Measurements from ENCODE around the gene COL8A2.
A peak's percentile ranks its signal among the peaks of the same experiment; 100 is the strongest.

The COL8A2 gene

DNA sequence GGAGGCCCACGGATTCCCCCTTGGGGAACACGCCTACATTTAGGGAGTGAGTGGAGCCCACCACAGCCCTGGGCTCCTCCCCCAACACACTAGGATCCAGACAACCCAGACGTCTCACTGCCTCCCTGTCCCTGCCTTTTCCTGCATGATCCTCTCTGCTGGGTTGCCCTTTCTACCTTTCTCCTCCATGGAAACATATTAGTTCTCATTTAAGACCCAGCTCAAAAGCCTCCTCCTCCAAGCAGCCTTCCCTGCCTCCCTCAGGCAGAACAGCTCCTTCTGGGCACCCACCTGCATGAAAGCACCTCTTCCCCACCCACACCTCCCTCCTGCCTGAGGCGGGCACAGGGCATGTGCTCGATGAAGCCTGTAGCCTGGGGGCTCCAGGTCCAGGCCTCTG is 10.7 kb downstream of the COL8A2 start:
- DNase-seq (ENCODE audit: low read depth in 2 of 2), result no peak

DNA sequence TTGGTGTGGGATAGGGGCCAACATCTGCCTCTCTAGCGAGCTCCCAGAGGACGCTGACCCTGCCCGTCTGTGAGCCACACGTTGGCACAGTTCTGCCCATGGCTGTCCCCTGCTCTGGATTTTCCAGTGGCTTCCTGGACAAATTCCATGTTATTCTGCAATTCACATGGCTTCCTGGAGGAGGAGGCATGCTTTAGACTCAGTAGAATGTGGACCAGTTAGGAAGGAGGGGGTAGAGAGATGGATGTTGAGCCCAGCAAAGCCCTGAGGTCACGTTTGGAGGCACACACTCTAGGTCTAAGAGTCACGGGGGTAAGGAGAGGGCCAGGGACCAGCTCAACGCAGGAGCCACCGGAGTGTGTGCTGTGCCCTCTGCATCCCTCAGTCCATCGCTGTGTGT is 12.2 kb downstream of the COL8A2 start:
- DNase-seq (ENCODE audit: low read depth in 2 of 2), result no peak

DNA sequence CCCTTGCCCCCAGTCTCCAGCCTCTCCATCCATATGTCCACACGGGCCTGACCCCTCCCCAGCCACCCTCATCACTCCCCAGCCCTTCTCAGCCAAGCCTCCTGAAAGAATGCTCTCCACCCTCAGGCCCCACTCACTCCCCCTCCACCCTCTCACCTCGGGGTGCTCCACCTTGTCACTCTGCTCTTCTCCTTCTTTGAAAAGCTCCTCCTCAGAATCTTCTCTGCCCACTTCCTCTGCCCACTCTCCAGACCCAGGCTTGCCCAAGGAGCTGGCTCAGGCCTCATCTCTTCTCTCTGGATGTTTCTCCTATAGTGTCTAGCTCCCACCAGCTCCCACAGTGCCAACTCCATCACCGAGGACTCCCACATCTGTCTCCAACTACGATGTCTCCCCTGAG is 13.9 kb downstream of the COL8A2 start:
- no peak for DNase-seq (ENCODE audit: low read depth in 2 of 2)

DNA sequence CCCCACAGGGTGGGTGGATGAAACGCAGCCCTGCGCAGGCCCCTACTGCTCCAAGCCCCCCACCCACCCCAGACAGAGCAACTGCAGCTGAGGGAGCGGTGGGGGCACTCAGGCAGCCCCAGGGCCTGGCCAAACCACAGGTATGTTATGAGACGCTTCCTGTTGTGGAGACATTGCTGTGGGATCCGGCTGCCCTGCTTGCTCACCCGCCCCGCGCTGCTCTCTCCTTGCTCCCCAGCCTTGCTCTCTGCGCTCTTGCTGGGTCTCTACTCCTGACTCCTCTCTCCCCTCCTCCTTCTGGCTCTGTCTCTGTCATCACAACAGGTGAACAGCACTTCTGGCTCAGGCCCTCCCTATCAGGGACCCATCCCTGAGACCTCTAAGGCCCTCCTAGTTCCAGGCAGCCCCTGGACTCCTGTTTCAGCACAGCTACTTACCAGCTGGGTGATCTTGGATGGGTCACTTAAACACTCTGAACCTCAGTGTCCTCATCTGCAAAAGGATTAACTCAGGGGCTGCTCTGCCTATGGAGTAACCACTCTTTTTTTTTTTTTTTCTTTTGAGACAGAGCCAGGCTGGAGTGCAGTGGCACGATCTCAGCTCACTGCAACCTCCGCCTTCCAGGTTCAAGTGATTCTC is 15.9 kb downstream of the COL8A2 start:
- no peak for DNase-seq (ENCODE audit: low read depth in 2 of 2)

DNA sequence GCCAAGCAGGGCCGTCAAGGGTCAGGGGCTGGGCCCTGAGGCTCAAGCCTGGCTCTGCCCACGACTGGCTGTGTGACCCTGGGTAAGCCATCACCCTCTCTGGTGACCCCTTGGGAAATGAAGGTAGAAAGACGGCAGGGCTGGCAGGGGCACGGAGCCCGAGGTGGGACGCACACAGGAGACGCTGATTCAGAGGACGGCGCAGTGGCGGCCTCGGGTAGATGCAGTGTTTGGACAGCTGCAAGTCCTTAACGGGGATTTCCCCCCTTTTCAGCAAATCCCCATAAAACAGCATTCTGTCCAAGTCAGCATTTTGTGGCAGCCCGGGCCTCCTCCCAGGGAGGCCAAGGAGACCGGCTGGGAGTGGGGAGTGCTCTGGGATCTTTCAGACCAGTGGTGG is 16.7 kb downstream of the COL8A2 start:
- no peak for DNase-seq (ENCODE audit: low read depth in 2 of 2)

DNA sequence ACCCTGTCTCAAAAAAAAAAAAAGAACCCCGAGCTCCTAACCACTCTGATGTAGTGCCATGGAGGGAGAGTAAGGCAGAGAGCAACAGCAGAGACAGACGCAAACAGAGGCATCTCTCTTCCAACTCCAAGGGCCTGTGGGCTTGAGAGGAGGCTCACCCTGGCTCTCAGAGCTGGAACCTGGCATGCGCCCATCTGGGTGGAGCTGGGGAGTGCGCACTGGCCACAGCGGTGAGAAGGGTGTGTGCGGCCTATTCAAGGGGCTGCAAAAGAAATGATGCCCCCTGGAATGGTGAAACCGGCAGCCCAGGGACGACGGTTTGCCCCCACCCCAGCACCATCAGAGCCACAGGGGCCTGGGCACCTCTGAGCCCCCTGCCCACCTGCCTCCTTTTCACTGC is 17.6 kb downstream of the COL8A2 start:
- DNase-seq (ENCODE audit: low read depth in 2 of 2), result no peak

DNA sequence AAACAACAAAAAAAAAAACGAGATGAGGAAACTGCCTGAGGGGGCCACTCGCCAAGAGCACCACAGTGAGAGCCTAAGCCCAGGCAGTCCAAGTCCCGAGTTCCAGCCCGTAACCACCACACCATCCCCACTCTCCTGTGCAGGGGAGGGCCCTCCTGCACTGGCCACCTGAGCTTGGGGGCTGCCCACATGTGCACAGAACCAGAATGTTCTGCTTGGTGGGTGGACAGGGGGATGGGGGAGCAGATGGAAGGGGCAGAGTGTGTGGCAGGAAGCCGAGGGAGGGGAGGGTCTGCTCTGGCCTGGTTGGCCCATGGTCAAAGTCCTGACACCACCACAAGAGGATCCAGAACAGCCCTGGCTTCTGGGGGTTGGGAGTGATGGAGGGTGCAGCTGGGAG is 18.8 kb downstream of the COL8A2 start:
- DNase-seq (ENCODE audit: low read depth in 2 of 2), result no peak

DNA sequence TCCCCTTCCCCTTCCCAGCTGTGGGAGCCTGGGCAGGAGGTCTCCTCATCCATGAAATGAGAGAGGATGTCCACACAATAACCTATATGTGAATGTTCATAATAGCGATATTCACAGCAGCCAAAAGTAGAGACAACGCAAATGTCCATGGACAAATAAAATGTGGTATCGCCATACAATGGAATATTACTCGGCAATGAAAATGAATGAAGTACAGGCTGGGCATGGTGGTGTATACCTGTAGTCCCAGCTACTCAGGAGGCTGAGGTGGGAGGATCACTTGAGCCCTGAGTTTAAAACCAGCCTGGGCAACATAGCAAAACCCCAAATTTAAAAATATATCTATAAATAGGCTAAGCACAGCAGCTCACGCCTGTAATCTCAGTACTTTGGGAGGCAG is 23.5 kb downstream of the COL8A2 start:
- no peak for DNase-seq (ENCODE audit: low read depth in 2 of 2)

DNA sequence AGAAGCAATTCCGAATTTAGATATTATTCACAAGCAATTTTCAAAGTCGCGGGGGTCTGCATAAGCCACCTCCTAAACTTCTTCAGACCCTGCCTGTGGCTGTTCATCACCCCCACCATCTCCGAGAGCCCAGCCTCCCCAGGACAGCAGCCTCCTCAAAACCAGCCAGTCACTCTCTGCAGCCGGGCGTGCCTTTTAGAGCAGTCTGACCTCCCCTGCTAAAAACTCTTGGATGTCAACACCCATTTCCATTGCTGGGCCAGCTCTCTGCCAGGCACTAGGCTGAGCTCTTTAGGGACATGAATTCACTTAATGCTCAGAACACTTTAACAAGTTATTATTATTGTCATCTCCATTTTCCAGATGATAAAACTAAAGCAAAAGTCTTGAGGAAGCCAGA is 24.6 kb downstream of the COL8A2 start:
- DNase-seq (ENCODE audit: low read depth in 2 of 2), result no peak

DNA sequence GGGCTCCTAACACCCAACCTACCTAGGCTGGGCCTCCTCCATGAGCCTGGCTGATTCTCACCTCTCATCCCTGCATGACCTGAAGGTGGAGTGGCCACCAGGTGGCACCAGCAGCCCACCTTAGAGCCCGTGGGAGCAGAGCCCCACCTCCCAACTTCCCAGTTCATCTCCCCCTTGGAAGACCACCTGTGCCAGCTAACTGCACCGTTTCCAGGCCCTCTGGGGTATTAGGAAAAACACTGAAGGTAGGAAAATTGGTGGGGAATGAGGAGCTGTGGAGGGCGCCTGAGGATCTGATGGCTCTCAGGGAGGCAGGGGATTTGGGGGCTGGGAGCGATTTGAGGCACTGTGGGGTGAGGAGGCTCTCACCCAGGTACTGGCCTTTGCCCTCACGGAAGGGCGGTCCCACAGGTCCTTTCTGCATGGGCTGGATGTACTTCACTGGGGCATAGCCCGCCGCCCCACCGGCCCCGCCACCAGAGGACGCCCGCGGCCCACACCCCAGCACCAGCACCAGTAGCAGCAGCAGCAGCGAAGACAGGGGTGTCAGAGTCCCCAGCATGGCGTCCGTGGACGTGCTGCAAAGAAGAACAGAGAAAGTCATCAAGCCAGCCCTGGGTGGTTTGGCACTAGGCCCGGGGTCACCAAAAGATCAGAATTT is 25.2 kb downstream of the COL8A2 start:
- DNase-seq (ENCODE audit: low read depth in 2 of 2), result peak; percentile 51 to 59

DNA sequence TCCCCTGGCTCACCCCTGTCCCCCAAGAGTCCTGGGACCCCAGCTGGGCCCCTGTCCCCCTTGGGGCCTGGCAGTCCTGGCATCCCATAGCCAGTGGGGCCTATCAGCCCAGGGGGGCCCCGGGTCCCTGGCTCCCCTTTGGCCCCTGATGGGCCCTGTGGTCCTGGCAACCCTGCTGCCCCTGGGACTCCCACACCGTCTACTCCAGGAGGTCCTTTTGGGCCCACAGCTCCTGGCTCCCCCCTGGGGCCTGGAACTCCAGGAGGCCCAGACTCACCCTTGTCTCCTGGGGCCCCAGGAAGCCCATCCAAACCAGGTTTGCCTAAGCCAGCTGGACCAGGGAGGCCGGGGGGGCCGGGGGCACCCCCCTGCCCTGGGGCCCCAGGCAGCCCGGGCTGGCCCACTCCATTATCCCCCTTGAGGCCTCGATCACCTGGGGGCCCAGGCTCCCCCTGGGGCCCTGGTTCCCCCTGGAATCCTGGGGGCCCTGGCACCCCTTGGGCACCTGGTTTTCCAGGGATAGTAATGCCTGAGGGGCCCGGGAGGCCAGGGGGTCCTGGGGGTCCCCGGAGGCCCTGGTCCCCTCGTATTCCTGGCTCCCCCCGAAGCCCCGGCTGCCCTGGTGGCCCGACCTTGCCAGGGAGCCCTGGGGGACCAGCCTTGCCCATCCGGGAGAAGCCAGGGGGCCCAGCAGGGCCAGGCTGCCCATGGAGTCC is 26.2 kb downstream of the COL8A2 start:
- DNase-seq (ENCODE audit: low read depth in 2 of 2), result no peak

DNA sequence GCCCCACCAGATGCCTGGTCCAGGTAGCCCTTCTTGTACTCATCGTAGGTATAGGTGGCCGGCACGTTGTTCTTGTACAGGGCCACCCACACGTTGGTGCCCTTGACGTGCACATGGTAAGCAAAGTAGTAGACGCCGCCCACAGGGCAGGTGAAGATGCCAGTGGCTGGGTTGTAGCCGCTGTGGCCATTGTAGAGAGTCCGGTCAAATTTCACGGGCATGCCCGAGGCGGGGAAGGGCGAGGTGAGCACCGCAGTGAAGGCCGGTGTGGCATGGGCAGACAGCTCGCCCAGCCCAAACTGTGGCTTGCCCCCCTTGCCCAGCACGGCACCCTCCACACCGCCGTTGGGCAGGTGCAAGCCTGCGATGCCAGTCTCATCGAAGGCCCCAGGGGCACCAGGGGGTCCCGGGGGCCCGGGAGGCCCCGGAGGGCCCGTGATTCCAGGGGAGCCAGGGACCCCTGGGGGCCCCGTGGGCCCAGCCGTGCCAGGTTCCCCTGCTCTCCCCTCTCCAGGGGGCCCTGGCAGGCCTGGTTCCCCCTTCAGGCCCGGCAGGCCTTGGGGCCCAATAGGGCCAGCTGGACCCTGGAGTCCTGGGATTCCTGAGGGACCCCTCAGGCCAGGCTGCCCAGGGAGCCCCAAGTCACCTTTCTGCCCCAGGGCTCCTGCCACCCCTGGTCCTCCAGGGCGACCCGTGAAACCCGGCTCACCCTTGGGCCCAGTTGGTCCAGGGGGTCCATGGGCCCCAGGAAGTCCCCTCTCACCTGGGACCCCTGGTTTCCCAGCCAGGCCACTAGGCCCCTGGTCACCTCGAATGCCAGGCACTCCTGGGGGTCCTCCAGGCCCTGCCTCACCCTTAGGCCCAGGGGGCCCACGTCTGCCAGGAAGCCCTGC is 27.1 kb downstream of the COL8A2 start:
- DNase-seq (ENCODE audit: low read depth in 2 of 2), result no peak

DNA sequence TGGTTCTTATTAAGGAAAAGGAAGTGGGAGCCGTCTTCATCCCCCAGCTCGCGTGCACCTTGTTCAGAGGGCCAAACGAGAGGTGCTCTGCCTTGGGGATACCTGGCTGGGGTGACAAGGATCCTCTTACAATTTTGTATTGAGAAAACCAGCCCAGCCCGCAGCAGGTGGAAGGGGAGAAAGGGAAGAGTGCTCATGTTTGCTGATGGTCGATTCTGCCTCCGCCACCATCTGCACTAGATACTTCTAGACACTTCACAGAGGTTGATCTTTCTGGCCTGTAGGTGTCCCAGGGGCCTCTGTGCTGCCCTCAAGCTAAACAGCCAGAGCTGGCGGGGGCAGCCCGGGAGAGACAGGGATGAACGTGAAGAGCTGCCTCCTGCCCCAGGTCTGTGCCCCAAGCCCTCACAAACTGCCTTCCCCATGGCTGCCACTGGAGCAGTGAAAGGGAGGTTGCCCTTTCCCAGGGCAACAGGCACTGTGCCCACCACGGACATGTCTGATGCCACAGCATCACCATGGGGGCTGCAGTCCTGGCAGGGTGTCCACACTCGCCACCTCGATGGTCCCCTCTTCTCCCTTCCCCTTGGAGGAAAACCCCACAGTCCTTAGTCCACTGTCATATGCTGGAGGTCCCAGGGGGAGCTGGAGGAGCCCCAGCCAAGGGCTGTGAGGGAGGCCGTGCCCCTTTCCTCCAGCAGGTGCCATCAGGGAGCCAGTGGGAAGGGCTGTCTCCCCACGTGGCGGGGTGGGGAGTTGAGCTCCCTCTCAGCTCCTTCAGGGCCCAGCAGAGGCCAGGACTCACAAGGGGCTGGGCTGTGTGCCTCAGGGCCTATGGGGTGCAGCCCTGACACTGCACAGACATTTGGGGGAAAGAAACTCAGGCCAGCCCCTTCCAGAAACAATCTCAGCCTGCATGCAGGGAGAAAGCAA is 28.3 kb downstream of the COL8A2 start:
- DNase-seq (ENCODE audit: low read depth in 2 of 2), result no peak

DNA sequence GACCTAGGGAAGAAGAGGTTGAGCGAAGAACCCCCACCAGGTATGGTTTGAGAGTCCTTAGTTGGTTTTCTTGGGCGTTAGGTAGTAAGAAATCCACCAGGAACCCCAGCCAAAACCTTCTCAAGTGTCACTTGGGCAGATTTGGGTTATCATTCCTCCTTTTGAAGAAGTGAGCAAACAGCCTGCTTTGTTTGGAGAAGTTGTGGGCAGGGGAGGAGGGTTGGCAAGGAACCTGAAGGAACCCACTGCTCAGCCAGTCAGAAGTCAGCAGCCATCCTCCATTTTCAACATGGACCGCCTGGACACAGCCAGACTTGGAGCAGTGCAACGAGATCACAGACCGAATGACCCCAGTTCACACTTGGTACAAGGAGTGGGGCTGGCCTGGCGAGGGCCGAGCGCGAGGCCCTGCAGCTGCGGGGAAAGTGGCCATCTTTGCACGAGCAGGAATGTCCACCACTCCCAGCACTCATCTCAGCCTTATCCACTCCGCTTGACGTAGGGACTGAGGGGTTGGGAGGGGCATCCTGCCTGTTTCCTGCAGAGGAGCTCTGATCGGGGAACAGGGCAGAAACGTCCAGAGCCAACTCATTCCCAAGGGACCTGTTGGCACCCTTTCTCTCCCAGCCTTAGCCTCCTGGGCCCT is 29.1 kb downstream of the COL8A2 start:
- DNase-seq (ENCODE audit: low read depth in 2 of 2), result no peak

DNA sequence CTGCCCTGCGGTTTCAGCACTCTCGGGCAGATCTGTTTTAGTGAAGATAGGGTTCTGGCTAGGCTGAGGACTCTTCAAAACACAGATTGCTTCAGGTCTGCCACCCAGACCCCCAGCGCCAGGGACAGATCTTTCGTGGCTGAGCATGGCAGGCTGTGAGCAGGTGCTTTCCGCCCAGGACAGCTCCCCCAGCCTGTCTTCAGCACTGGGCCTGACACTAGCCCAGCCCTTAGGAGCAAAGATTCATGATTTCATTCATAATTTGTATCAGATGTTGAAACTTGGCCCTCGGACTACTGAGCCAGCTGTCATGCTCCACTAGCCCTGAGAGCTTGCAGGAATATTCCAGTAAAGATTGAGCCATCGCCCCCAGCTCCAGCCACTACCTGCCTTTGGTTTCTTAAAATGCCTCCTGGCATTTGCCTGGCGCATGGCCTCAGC is 30.4 kb downstream of the COL8A2 start:
- no peak for DNase-seq (ENCODE audit: low read depth in 2 of 2)

DNA sequence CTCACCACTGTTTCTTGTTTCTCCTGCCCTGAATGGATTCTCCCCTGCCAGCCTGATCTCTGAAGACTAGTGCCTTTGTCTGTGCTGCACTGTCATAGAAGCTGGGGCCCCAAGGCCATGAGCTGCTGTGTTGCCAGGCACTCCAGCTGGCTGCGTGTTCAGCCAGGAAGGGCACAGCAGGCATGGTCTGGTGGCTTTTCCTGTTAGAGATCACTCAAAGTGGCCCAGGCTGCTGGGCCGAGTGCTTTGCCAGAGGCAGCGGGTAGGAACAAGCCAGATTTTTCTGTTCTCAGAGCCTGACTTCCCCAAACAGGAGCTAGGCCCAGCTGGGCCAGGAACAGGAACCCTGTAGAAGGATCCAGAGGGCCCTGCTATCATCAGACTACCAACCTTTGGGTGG is 31.1 kb downstream of the COL8A2 start:
- DNase-seq (ENCODE audit: low read depth in 2 of 2), result no peak

DNA sequence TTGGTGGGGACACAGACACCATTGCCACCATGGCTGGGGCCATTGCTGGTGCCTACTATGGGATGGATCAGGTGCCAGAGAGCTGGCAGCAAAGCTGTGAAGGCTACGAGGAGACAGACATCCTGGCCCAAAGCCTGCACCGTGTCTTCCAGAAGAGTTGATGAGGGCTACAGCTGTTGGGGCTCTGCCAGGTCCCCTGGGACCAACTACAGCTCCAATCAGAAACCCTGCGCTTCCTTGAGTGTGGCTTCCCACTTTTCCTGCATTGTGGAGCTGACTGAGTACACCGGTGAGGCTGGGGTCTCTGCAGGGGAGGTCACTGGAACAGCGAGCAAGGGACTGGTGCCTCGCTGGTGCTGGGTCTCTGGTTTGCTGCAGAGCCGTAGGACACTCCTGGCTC is 31.8 kb downstream of the COL8A2 start:
- DNase-seq (ENCODE audit: low read depth in 2 of 2), result no peak

DNA sequence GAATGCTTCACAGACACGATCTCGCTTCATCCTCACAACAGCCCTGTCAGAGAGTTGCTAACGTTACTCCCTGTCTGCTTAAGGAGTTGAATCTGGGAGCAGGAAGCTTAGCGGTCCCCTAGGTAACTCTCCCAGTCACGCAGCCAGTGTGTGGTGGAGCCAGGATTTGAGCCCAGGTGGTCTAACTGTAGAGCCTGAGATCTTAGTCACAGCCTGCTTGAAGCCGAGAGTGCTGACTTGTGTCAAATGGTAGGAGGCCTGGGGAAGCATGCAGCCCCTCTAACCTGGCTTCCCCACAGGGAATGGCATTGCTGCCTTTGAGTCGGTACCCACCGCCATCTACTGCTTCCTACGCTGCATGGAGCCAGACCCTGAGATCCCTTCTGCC is 32.2 kb downstream of the COL8A2 start:
- no peak for DNase-seq (ENCODE audit: low read depth in 2 of 2)

DNA sequence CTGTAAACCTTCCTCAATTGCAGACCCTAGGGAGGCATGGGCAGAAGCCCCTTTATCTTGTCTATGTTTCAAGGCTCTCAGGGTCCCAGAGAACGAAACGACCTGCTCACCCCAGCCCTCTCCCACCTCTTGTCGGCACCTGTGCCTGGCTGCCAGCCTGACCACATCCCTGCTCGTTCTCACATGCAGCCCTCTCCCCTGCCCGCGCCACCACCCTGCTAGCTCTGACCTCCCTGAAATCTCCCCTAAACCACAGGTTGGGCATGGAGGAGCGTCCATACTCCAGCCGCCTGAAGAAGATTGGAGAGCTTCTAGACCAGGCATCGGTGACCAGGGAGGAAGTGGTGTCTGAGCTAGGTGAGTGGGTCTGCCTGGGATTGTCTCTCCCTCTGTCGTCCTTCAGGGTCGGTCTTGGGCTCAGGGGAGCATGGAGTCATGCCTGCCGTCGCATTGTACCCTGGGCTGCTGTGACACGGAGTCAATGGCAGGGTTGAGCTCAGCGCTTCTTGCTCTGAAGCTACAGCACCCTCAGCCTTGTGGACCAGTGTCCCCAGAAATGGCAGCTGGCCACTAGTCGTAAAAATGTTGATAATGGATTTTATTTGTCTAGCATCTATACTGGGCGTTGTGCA is 32.7 kb downstream of the COL8A2 start:
- no peak for DNase-seq (ENCODE audit: low read depth in 2 of 2)

DNA sequence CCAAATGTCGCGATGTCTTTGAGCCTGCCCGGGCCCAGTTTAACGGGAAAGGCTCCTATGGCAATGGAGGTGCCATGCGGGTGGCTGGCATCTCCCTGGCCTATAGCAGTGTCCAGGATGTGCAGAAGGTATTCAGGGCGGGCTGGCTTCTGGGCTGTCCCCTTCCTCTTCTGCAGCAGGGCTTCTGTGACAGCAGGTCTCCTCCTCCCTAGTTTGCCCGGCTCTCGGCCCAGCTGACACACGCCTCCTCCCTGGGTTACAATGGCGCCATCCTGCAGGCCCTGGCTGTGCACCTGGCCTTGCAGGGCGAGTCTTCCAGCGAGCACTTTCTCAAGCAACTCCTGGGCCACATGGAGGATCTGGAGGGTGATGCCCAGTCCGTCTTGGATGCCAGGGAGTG is 33.3 kb downstream of the COL8A2 start:
- DNase-seq (ENCODE audit: low read depth in 2 of 2), result no peak
